Measurements from ENCODE around the gene GLA. TPM values are rescaled to one million over a fixed set of nuclear protein-coding genes. Genes with fewer than 3 reads are reported as not detected.

GLA gene
- total and polyA plus RNA-seq, 2 of the 8 experiments (the other 6 are each of a cell fraction or from before 2014, with no cell fraction given) = 33.6 to 47.3 TPM

- Histone ChIP-seq H4K8ac (ENCODE audit: extremely low read depth, insufficient read depth, low read length) (no peak overlapping the region), H3K14ac (ENCODE audit: insufficient read length) (no peak overlapping the region), H2BK5ac (ENCODE audit: low read depth, low read length) (no peak overlapping the region), H3K27ac (ENCODE audit: low read depth, low read length) (no peak overlapping the region), H3K27me3 (replicated peaks in 1 of 4; ENCODE audit: control insufficient read depth in 3 of 4, extremely low read depth in 1 of 4, insufficient read depth in 3 of 4, low read length in 3 of 4) (no peaks in the 10 kb centered on the region), H2BK12ac (ENCODE audit: low read depth, low read length) (no peak overlapping the region), H3K9ac (replicated peaks in 1 of 4; ENCODE audit: extremely low read depth in 1 of 4, low read depth in 3 of 4, low read length in 3 of 4) (no peak overlapping the region), H4K20me1 (replicated peaks in 1 of 2; ENCODE audit: control insufficient read depth in 1 of 2, insufficient read depth in 2 of 2, low read length in 2 of 2) (peaks cover 0 to 2% of the 10 kb centered on the region in 2 experiments), H2AK5ac (ENCODE audit: low read depth, low read length) (no peak overlapping the region), H4K91ac (replicated peaks; ENCODE audit: insufficient read length, low read length) (no peak overlapping the region), H3K23me2 (ENCODE audit: low read depth, low read length) (peaks cover 1% of the 10 kb centered on the region; the same call in 1 of the 2 replicates), H3K4me1 (replicated peaks in 1 of 4; ENCODE audit: control insufficient read depth in 3 of 4, insufficient read depth in 4 of 4, low read length in 3 of 4) (no peaks in the 10 kb centered on the region; a peak in 1 of 7 replicates), H2BK15ac (ENCODE audit: low read length) (no peak overlapping the region), H3K4me2 (ENCODE audit: insufficient read depth in 1 of 2, low read depth in 2 of 2, low read length in 2 of 2) (no peak overlapping the region), H3K4ac (replicated peaks; ENCODE audit: insufficient read length, low read depth, low read length) (no peak overlapping the region), H3K79me1 (ENCODE audit: low read depth, low read length) (no peaks in the 10 kb centered on the region), H3K18ac (ENCODE audit: extremely low read depth, low read length) (no peak overlapping the region), H3K9me3 (ENCODE audit: insufficient read depth in 2 of 2, low read depth in 1 of 2, low read length in 1 of 2) (no peaks in the 10 kb centered on the region), H3K23ac (ENCODE audit: insufficient read length) (no peak overlapping the region), H3K36me3 (ENCODE audit: control insufficient read depth in 2 of 4, insufficient read depth in 4 of 4, low read length in 3 of 4) (peaks cover 6 to 49% (median 21%) of the 10 kb centered on the region in 4 experiments), H2AFZ (ENCODE audit: low read length) (no peak overlapping the region), H3K56ac (replicated peaks; ENCODE audit: insufficient read length, low read depth, low read length) (no peak overlapping the region), H3K79me2 (ENCODE audit: control insufficient read depth in 1 of 2, insufficient read depth in 2 of 2, low read length in 2 of 2) (peaks cover 0 to 23% of the 10 kb centered on the region in 2 experiments; a peak in 2 of 4 replicates), H4K5ac (ENCODE audit: insufficient read length, low read depth, low read length) (no peak overlapping the region), H2BK120ac (replicated peaks; ENCODE audit: low read depth, low read length) (no peak overlapping the region), H3K4me3 (ENCODE audit: extremely low read depth in 1 of 4, insufficient read depth in 2 of 4, low read depth in 3 of 4, low read length in 4 of 4) (no peak overlapping the region), H2BK20ac (ENCODE audit: low read length) (no peak overlapping the region)
- POLR2A ChIA-PET (ENCODE audit: partially characterized antibody) = interaction anchor here (0.9 to 2.5 kb wide), 8 partner anchors 9 to 47 kb away, joined by 3 to 14 read pairs (median 4); partner anchors contain the start of genes GLA, HNRNPH2 and TIMM8A
- CTCF ChIA-PET (ENCODE audit: partially characterized antibody) = interaction anchor here (1.4 kb wide), 1 partner anchor 38 kb away, joined by 3 read pairs; no protein-coding TSS in a partner anchor
- TF ChIP-seq POLR2A (IDR thresholded peaks at IDR 0.05; ENCODE audit: control extremely low read depth in 1 of 2, low read depth in 2 of 2, low read length in 2 of 2) = peak in 1 of 2 experiments; percentile 53; a peak in 1 of 3 replicates
- no peak for TF ChIP-seq CHD1 (IDR thresholded peaks at IDR 0.05; ENCODE audit: low read depth, low read length)
- DNase-seq (ENCODE audit: low read depth in 1 of 2, low spot score in 2 of 2) = no peak
- FAIRE-seq = no peak
- WGBS, 2 experiments (ENCODE audit: extremely low coverage in 1 of 2, insufficient coverage in 1 of 2, insufficient read length in 1 of 2, insufficient replicate concordance in 2 of 2, low coverage in 1 of 2, low lambda C conversion rate in 2 of 2, missing lambda C conversion rate in 1 of 2) = 86% methylated on average over 1 of the region's 1 CpG; no CpG with 5 or more reads in 1 of the 2 experiments
Observed at GRCh38 chrX:101395789-101396188, 11.9 kb downstream of the GLA start.
